Head of caudate nucleus (tissue), 42 donors: Measurements from ENCODE around the gene KIF26B.
A peak's percentile ranks its signal among the peaks of the same experiment; 100 is the strongest.

ENCODE experiments used
- DNase-seq, 42 donors: peaks; one replicate each; pipeline versions ENCODE4 v3.0.0 to v3.0.0-alpha.2; 2020 to 2021; ENCODE audit warnings: mixed read lengths in 7 of 42
- intact Hi-C: fragments of 100-400 bp; cut with DNase I; formaldehyde crosslinking; loops from one replicate; pipeline ENCODE4 v1.15.0; 2022

KIF26B gene

GRCh38 chr1:245679821-245680780 lies 525.3 kb downstream of the KIF26B start:
- intact Hi-C loops = no loop called here
- DNase-seq = peak in 5 of 42 donors; percentile 20 to 38 (median 22)

GRCh38 chr1:245682638-245683628 lies 528.1 kb downstream of the KIF26B start:
- DNase-seq = peak in 2 of 42 donors; percentile 11 to 15
- intact Hi-C loops = no loop called here

GRCh38 chr1:245683676-245684075 lies 528.9 kb downstream of the KIF26B start:
- peak in 2 of 42 donors; percentile 8 to 19 for DNase-seq

GRCh38 chr1:245684166-245684565 lies 529.4 kb downstream of the KIF26B start:
- intact Hi-C loops = no loop called here
- DNase-seq = peak in 1 of 42 donors; percentile 28

More at GRCh38 chr1:245683676-245684075, 528.9 kb downstream of the KIF26B start:
- intact Hi-C loops = no loop called here

- DNase-seq = peak in 1 of 42 donors; percentile 31
- intact Hi-C loops = no loop called here
Observed at GRCh38 chr1:245684571-245684970, 529.8 kb downstream of the KIF26B start.

GRCh38 chr1:245685111-245685810 lies 530.5 kb downstream of the KIF26B start:
- intact Hi-C loops = no loop called here
- peak in 1 of 42 donors; percentile 34 for DNase-seq

- intact Hi-C loops = no loop called here
- DNase-seq = peak in 1 of 42 donors; percentile 16
Observed at GRCh38 chr1:245686006-245686405, 531.2 kb downstream of the KIF26B start.

GRCh38 chr1:245686446-245687030 lies 531.8 kb downstream of the KIF26B start:
- peak in 1 of 42 donors; percentile 30 for DNase-seq

GRCh38 chr1:245687152-245687635 lies 532.4 kb downstream of the KIF26B start:
- no peak for DNase-seq
- intact Hi-C loops = no loop called here

More at GRCh38 chr1:245686446-245687030, 531.8 kb downstream of the KIF26B start:
- intact Hi-C loops = no loop called here

GRCh38 chr1:245687636-245688535 lies 533.1 kb downstream of the KIF26B start:
- intact Hi-C loops = no loop called here
- peak in 1 of 42 donors; percentile 38 for DNase-seq

GRCh38 chr1:245688536-245689453 lies 534.0 kb downstream of the KIF26B start:
- peak in 1 of 42 donors; percentile 33 for DNase-seq

GRCh38 chr1:245690156-245690690 lies 535.4 kb downstream of the KIF26B start:
- intact Hi-C loops = no loop called here
- peak in 30 of 42 donors; percentile 9 to 52 (median 34) for DNase-seq

More at GRCh38 chr1:245688536-245689453, 534.0 kb downstream of the KIF26B start:
- intact Hi-C loops = no loop called here

- no peak for DNase-seq
- intact Hi-C loops = no loop called here
Observed at GRCh38 chr1:245690946-245691541, 536.3 kb downstream of the KIF26B start.

- DNase-seq = no peak
- intact Hi-C loops = no loop called here
Observed at GRCh38 chr1:245691897-245692296, 537.1 kb downstream of the KIF26B start.

- DNase-seq = no peak
- intact Hi-C loops = no loop called here
Observed at GRCh38 chr1:245692318-245692717, 537.5 kb downstream of the KIF26B start.
